BJ (cell line): ENCODE measurements around the gene ABHD8. TPM values are rescaled to one million over a fixed set of nuclear protein-coding genes. Genes with fewer than 3 reads are reported as not detected.

Experiments
- CTCF ChIA-PET: fragments of 350-600 bp; formaldehyde crosslinking; extraction: SDS; loops from one replicate; lab custom pipeline; 2021; ENCODE audit warnings: antibody characterized with exemption, inconsistent platforms; lab: Yijun Ruan, JAX
- POLR2A ChIA-PET: fragments of 300-600 bp; sonication (Branson Sonifier 250); formaldehyde crosslinking; extraction: SDS; loops from one replicate; lab custom pipeline; 2021; ENCODE audit warnings: antibody characterized with exemption; lab: Charles Lee
- DNase-seq: peaks from one replicate; pipeline ENCODE4 v3.0.0-alpha.2; 2011; ENCODE audit warnings: low read depth
- H3K27me3 ChIP-seq: 2 replicates; pipeline ENCODE4 v1.6.0; 2011; ENCODE audit warnings: low read length; ENCODE audit not compliant: control insufficient read depth, insufficient read depth
- H3K36me3 ChIP-seq: 2 replicates; pipeline ENCODE4 v1.5.1; 2011; ENCODE audit warnings: low read length; ENCODE audit not compliant: control insufficient read depth, insufficient read depth
- H3K4me3 ChIP-seq: 2 replicates; pipeline ENCODE4 v1.5.1; 2011; ENCODE audit warnings: low read depth, mild to moderate bottlenecking, control low read depth, low read length
- CTCF ChIP-seq: IDR thresholded peaks from 2 replicates; pipeline ENCODE4 v1.5.1; 2011; ENCODE audit warnings: low read depth, mild to moderate bottlenecking, control low read depth, inconsistent platforms, low read length, moderate library complexity; ENCODE audit not compliant: insufficient read depth
- polyA plus RNA-seq: library from polyadenylated mRNA; depleted of rRNA; stranded (reverse); fragments of >200 nt; gene quantifications from 2 replicates; pipeline ENCODE4 v1.2.3, GENCODE V29; 2011

The ABHD8 gene
- polyA plus RNA-seq, 1 experiment: 11.0 TPM

GRCh38 chr19:17260842-17261325, 42.3 kb downstream of the ABHD8 start:
- Histone ChIP-seq H3K36me3 (no peaks in the 10 kb centered on the region), H3K27me3 (no peaks in the 10 kb centered on the region; the same call in 1 of the 2 replicates), H3K4me3 (no peak overlapping the region)
- no peak for DNase-seq
- POLR2A ChIA-PET: no interaction called here
- CTCF ChIA-PET: interaction anchor here (0.6 to 2.2 kb wide), 17 partner anchors 8 to 204 kb away, joined by 3 to 18 read pairs (median 3); partner anchors contain the start of genes ANKLE1 and OCEL1
- TF ChIP-seq CTCF: peak; percentile 94

- Histone ChIP-seq H3K27me3 (no peaks in the 10 kb centered on the region; the same call in 1 of the 2 replicates), H3K36me3 (no peaks in the 10 kb centered on the region), H3K4me3 (no peak overlapping the region)
- no peak for DNase-seq
- ChIA-PET CTCF (interaction anchor here (0.6 to 2.2 kb wide), 18 partner anchors 8 to 205 kb away, joined by 3 to 18 read pairs (median 3); partner anchors contain the start of genes ANKLE1 and OCEL1), POLR2A (no interaction called here)
- TF ChIP-seq CTCF: no peak
Measured at GRCh38 chr19:17259934-17260333, 43.3 kb downstream of the ABHD8 start.

- Histone ChIP-seq H3K36me3 (no peaks in the 10 kb centered on the region), H3K27me3 (no peaks in the 10 kb centered on the region; the same call in 1 of the 2 replicates), H3K4me3 (no peak overlapping the region)
- POLR2A ChIA-PET: interaction anchor here (0.6 kb wide), 1 partner anchor 185 kb away, joined by 12 read pairs; no protein-coding TSS in a partner anchor
- TF ChIP-seq CTCF: no peak
- CTCF ChIA-PET: interaction anchor here (0.8 to 2.2 kb wide), 8 partner anchors 10 to 205 kb away, joined by 3 to 18 read pairs (median 3); partner anchors contain the start of genes ABHD8 and ANKLE1
- no peak for DNase-seq
Measured at GRCh38 chr19:17259118-17259780, 44.0 kb downstream of the ABHD8 start.

GRCh38 chr19:17256130-17256529, 47.1 kb downstream of the ABHD8 start:
- POLR2A ChIA-PET: no interaction called here
- DNase-seq: no peak
- CTCF ChIA-PET: interaction anchor here (1.8 kb wide), 1 partner anchor 9 kb away, joined by 5 read pairs; the partner anchor contains the start of gene USHBP1
- H3K27me3 ChIP-seq: no peaks in the 10 kb centered on the region; the same call in 1 of the 2 replicates
- no peaks in the 10 kb centered on the region for H3K36me3 ChIP-seq
- TF ChIP-seq CTCF: no peak
- H3K4me3 ChIP-seq: no peak overlapping the region

GRCh38 chr19:17255150-17255621, 48.0 kb downstream of the ABHD8 start:
- no peak overlapping the region for H3K4me3 ChIP-seq
- H3K36me3 ChIP-seq: no peaks in the 10 kb centered on the region
- ChIA-PET POLR2A (no interaction called here), CTCF (interaction anchor here (1.8 kb wide), 1 partner anchor 10 kb away, joined by 5 read pairs; the partner anchor contains the start of gene USHBP1)
- TF ChIP-seq CTCF: no peak
- no peak for DNase-seq
- H3K27me3 ChIP-seq: no peaks in the 10 kb centered on the region; the same call in 1 of the 2 replicates
